Hepatocyte (in vitro differentiated cells): ENCODE data around the gene TWIST2. TPM values are rescaled to one million over a fixed set of nuclear protein-coding genes. Genes with fewer than 3 reads are reported as not detected.

Source experiments
- DNase-seq: peaks from one replicate; pipeline ENCODE4 v3.0.0-alpha.2; 2016; ENCODE audit warnings: low spot score
- H2AFZ ChIP-seq: fragments of 200-600 bp; sonication (generic); 2 replicates; pipeline ENCODE4 v1.6.0; 2016; ENCODE audit warnings: antibody characterized with exemption, mild to moderate bottlenecking
- H3K27ac ChIP-seq: fragments of 200-600 bp; sonication (generic); 2 replicates; pipeline ENCODE4 v1.5.1; 2016; ENCODE audit warnings: mild to moderate bottlenecking
- H3K27me3 ChIP-seq: fragments of 200-600 bp; sonication (generic); 2 replicates; pipeline ENCODE4 v1.6.1; 2016
- H3K36me3 ChIP-seq: fragments of 200-600 bp; sonication (generic); replicated peaks from 2 replicates; pipeline ENCODE4 v1.5.1; 2016; ENCODE audit warnings: low read depth; ENCODE audit not compliant: insufficient read depth
- H3K4me1 ChIP-seq: fragments of 200-600 bp; sonication (generic); 2 replicates; pipeline ENCODE4 v1.5.1; 2016; ENCODE audit warnings: mild to moderate bottlenecking, moderate library complexity; ENCODE audit not compliant: insufficient read depth
- H3K4me2 ChIP-seq: fragments of 200-600 bp; sonication (generic); 2 replicates; pipeline ENCODE4 v1.6.0; 2016
- H3K4me3 ChIP-seq: fragments of 200-600 bp; sonication (generic); 2 replicates; pipeline ENCODE4 v1.5.1; 2016; ENCODE audit warnings: mild to moderate bottlenecking
- H3K79me2 ChIP-seq: fragments of 200-600 bp; sonication (generic); 2 replicates; pipeline ENCODE4 v1.6.0; 2017; ENCODE audit warnings: mild to moderate bottlenecking
- H3K9me2 ChIP-seq: fragments of 200-600 bp; sonication (generic); replicated peaks from 2 replicates; pipeline ENCODE4 v1.6.0; 2017; ENCODE audit warnings: mild to moderate bottlenecking; ENCODE audit not compliant: insufficient read depth
- H3K9me3 ChIP-seq: fragments of 200-600 bp; sonication (generic); 2 replicates; pipeline ENCODE4 v1.5.1; 2016; ENCODE audit warnings: low read depth, mild to moderate bottlenecking
- H4K20me1 ChIP-seq: fragments of 200-600 bp; sonication (generic); 2 replicates; pipeline ENCODE4 v1.6.0; 2016; ENCODE audit warnings: mild to moderate bottlenecking; ENCODE audit not compliant: insufficient read depth, poor library complexity, severe bottlenecking
- CTCF ChIP-seq: fragments of 200-600 bp; sonication (generic); IDR thresholded peaks from 2 replicates; pipeline ENCODE4 v1.5.1; 2016; ENCODE audit warnings: antibody characterized with exemption, mild to moderate bottlenecking; ENCODE audit not compliant: poor library complexity
- EZH2 ChIP-seq: fragments of 200-600 bp; sonication (generic); IDR thresholded peaks from 2 replicates; pipeline ENCODE4 v1.6.1; 2016; ENCODE audit warnings: antibody characterized with exemption, mild to moderate bottlenecking, borderline replicate concordance
- EZH2phosphoT487 ChIP-seq: fragments of 200-600 bp; sonication (generic); IDR thresholded peaks from one replicate; pipeline ENCODE4 v1.6.1; 2018; ENCODE audit warnings: antibody characterized with exemption, mild to moderate bottlenecking, low read depth, moderate library complexity; ENCODE audit not compliant: unreplicated experiment, severe bottlenecking
- WGBS: methylation state at CpG from one replicate; pipeline ENCODE4 v1.1.6; 2016; ENCODE audit warnings: low lambda C conversion rate; ENCODE audit errors: missing lambda C conversion rate; 5-methylcytosine and 5-hydroxymethylcytosine counted together
- polyA plus RNA-seq: library from polyadenylated mRNA; unstranded; fragments of >200 nt; fragmentation: Nextera tagmentation; extraction: Ambion mirVana; gene quantifications from 2 replicates; pipeline ENCODE4 v1.2.1, GENCODE V29; 2016
- total RNA-seq: library from RNA; depleted of rRNA; stranded (reverse); fragments of >200 nt; gene quantifications from 2 replicates; pipeline ENCODE4 v1.2.3, GENCODE V29; 2014

The TWIST2 gene
- total and polyA plus RNA-seq, 2 experiments from 2014 or later, result 13.5 to 19.7 TPM

- no peaks in the 10 kb centered on the region for H3K9me3 ChIP-seq
- WGBS, result 84% methylated on average over 26 of the region's 26 CpGs
- H3K4me1 ChIP-seq, result no peaks in the 10 kb centered on the region
- no peaks in the 10 kb centered on the region for H3K9me2 ChIP-seq
- H2AFZ ChIP-seq, result no peak overlapping the region
- TF ChIP-seq EZH2phosphoT487 (no peak), CTCF (no peak), EZH2 (no peak)
- H3K27ac ChIP-seq, result no peak overlapping the region
- DNase-seq, result no peak
- no peaks in the 10 kb centered on the region for H3K27me3 ChIP-seq
- no peaks in the 10 kb centered on the region for H4K20me1 ChIP-seq
- H3K4me2 ChIP-seq, result no peak overlapping the region
- H3K36me3 ChIP-seq, result no peaks in the 10 kb centered on the region
- H3K4me3 ChIP-seq, result no peak overlapping the region
- H3K79me2 ChIP-seq, result no peaks in the 10 kb centered on the region
Measured at GRCh38 chr2:238912228-238912915, 64.5 kb downstream of the TWIST2 start.

DNA sequence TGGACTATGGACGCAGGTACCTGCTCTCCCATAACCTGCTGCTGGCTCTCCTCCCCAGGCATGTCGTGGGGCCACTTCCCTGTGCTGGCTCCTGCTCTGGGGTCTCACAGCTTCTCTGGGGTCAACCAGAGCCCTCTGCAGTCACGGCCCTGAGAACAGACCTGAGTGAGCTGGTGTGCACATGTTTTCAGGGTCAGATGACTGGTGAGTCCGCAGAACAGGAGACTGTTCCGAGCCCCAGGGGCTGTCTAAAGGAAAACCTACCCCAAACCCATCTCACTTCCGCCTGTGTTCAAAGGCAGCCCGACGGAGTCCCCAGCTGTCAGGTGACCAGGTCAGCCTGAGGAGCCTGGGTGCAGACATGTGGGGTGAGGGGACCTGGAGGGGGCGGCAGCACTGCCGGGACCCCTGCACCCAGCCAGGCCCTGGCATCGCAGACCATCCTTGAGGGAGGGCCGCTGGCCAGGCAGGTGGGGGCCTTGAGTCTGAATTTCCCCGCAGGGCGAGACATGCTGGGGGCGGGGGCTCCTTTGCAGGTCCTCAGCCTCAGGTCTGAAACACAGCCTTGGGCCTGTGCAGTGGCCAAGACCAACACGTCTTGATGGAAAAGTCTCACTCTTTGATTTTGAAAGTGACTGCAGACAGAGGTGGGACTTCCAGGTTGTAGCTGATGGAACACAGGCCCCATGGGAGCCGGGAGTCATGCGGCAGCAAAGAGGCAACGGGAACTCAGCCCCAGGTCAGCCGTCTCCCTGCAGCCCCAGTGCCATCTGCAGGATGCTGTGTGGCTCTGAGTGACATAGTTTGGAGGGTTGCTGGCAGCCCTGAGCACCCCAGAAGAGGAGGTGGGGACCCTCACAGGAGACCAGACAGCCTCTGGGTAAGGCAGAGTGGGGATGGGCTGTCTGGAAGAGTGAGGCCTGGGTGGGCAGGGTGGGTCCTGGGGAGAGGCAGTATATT lies 65.3 kb downstream of the TWIST2 start:
- H3K9me3 ChIP-seq, result no peaks in the 10 kb centered on the region
- no peaks in the 10 kb centered on the region for H3K36me3 ChIP-seq
- DNase-seq, result no peak
- no peak overlapping the region for H3K27ac ChIP-seq
- no peaks in the 10 kb centered on the region for H3K27me3 ChIP-seq
- H3K9me2 ChIP-seq, result no peaks in the 10 kb centered on the region
- H3K4me3 ChIP-seq, result no peak overlapping the region
- H2AFZ ChIP-seq, result no peak overlapping the region
- no peak for TF ChIP-seq EZH2phosphoT487
- no peak for TF ChIP-seq EZH2
- TF ChIP-seq CTCF, result no peak
- H3K79me2 ChIP-seq, result no peaks in the 10 kb centered on the region
- no peaks in the 10 kb centered on the region for H3K4me1 ChIP-seq
- H4K20me1 ChIP-seq, result no peaks in the 10 kb centered on the region
- H3K4me2 ChIP-seq, result no peak overlapping the region
- WGBS, result 80% methylated on average over 19 of the region's 20 CpGs

DNA sequence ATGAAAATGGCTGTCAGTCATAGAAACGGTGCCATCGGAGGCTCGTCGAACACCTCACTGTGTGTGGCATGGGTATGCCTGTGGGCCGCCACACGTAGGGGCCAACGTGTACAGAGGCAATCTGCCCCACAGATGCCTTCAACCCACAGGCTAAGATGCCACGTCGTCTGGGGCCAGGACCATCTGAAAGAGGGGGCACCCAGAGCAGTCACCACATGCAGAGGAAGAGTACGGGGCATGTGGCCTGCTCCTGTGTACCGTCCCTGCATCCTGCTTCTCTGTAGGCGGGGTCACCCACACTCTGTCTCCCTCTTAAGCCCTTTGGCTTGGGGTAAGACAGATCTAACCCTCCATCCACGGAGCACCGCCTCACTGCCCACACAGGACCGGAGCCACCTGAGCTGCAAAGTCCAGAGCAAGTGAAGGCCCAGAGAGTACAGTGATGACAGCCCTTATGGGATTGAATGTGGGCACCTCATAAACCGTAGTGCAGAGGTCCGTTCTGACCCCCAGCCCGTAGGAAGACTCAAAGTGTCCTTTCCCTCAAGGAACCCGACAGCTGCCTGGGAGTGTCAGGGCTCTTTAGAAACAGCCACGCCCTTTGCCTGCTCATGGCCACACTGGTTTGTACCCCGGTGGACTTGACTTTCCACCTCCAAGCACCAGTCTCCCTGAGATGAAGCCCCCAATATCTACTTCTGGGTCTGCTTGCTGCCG lies 66.2 kb downstream of the TWIST2 start:
- no peak overlapping the region for H3K4me3 ChIP-seq
- DNase-seq, result no peak
- H3K4me2 ChIP-seq, result no peak overlapping the region
- no peak overlapping the region for H3K27ac ChIP-seq
- H3K4me1 ChIP-seq, result no peaks in the 10 kb centered on the region
- no peaks in the 10 kb centered on the region for H3K9me2 ChIP-seq
- TF ChIP-seq EZH2 (no peak), EZH2phosphoT487 (no peak), CTCF (no peak)
- 93% methylated on average over 22 of the region's 22 CpGs for WGBS
- no peaks in the 10 kb centered on the region for H3K9me3 ChIP-seq
- no peaks in the 10 kb centered on the region for H4K20me1 ChIP-seq
- H3K27me3 ChIP-seq, result no peaks in the 10 kb centered on the region
- no peak overlapping the region for H2AFZ ChIP-seq
- H3K36me3 ChIP-seq, result no peaks in the 10 kb centered on the region
- no peaks in the 10 kb centered on the region for H3K79me2 ChIP-seq
